NT2/D1 (cell line): ENCODE data around the gene TMEM150C.

Experiments used
- SUZ12 ChIP-seq: IDR thresholded peaks from 2 replicates; pipeline ENCODE4 v1.6.1; 2011; ENCODE audit not compliant: insufficient read length, insufficient read depth; ENCODE audit errors: extremely low read depth
- YY1 ChIP-seq: IDR thresholded peaks from 2 replicates; pipeline ENCODE4 v1.6.1; 2011; ENCODE audit not compliant: insufficient read length, insufficient read depth
- ZNF274 ChIP-seq: IDR thresholded peaks from 2 replicates; pipeline ENCODE4 v1.6.1; 2011; ENCODE audit warnings: mild to moderate bottlenecking, low read depth, low read length

GRCh38 chr4:82463221-82463620 is 98.6 kb downstream of the TMEM150C start:
- TF ChIP-seq YY1 (no peak), ZNF274 (no peak), SUZ12 (no peak)
